ENCODE data around the gene PLEKHS1. TPM values are rescaled to one million over a fixed set of nuclear protein-coding genes. Genes with fewer than 3 reads are reported as not detected.

Gene PLEKHS1
- total RNA-seq, 6 donors from 2014 or later, result 0.14 to 36.7 (median 3.5) TPM

DNA sequence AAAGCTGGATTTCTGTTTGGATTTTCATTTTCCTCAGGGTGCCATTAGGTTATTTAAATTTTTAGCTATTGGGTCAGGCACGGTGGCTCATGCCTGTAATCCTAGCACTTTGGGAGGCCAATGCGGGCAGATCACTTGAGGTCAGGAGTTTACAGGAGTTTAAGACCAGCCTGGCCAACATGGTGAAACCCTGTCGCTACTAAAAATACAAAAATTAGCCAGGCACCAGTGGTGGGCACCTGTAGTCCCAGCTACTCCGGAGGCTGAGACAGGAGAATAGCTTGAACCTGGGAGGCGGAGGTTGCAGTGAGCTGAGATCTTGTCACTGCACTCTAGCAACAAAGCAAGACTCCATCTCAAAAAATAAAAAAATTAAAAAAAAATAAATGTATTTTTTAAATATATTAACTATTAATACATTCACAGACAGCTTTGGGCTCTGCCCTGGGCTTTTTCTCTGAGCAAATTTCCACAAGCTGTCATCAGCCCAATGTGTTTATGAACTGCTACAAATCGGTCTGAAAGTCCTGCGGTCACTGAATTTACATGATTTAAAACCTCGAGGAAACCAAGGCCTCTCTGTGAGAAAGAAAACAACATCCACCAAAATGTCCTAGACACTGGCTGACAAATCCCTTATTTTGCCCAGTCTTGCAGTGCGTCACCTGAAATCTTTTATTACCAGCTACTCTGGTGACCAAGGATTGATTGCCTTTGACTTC lies 19.2 kb upstream of the PLEKHS1 start:
- no peak overlapping the region for H3K4me3 ChIP-seq
- no peaks in the 10 kb centered on the region for H3K9me3 ChIP-seq
- DNase-seq (no peak), ATAC-seq (ENCODE audit: low FRiP score in 2 of 2) (no peak)
- no peaks in the 10 kb centered on the region for H3K27me3 ChIP-seq
- WGBS, 2 donors, result 90% methylated on average over 9 of the region's 9 CpGs
- no peak overlapping the region for H3K27ac ChIP-seq
- H3K4me1 ChIP-seq, result peaks cover 0 to 8% (median 3%) of the 10 kb centered on the region in 4 donors
- TF ChIP-seq, protein P1, sequence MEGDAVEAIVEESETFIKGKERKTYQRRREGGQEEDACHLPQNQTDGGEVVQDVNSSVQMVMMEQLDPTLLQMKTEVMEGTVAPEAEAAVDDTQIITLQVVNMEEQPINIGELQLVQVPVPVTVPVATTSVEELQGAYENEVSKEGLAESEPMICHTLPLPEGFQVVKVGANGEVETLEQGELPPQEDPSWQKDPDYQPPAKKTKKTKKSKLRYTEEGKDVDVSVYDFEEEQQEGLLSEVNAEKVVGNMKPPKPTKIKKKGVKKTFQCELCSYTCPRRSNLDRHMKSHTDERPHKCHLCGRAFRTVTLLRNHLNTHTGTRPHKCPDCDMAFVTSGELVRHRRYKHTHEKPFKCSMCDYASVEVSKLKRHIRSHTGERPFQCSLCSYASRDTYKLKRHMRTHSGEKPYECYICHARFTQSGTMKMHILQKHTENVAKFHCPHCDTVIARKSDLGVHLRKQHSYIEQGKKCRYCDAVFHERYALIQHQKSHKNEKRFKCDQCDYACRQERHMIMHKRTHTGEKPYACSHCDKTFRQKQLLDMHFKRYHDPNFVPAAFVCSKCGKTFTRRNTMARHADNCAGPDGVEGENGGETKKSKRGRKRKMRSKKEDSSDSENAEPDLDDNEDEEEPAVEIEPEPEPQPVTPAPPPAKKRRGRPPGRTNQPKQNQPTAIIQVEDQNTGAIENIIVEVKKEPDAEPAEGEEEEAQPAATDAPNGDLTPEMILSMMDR (IDR thresholded peaks at IDR 0.05), result no peak
- no peak for TF ChIP-seq POLR2A (IDR thresholded peaks at IDR 0.05)
- TF ChIP-seq POLR2AphosphoS5 (IDR thresholded peaks at IDR 0.05), result no peak
- TF ChIP-seq EP300 (IDR thresholded peaks at IDR 0.05), result no peak
- peaks cover 3 to 41% (median 22%) of the 10 kb centered on the region in 4 donors for H3K36me3 ChIP-seq

DNA sequence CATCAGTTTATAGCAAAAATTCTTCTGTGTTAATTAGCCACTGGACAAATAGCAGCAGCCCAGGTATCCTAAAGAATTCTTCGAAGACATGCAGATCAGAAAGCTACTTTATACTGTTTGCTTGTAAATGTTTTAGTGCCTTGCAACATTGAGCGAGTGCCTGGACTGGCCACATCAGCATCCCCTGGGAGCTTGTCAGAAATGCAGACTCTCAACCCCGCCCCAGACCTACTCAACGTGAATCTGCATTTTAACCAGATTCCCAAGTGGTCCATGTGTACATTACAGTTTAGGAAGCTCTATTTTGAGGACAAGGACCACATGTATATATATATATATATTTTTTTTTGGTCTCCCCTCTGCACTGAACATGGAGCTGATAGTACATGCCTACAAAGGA lies 18.5 kb upstream of the PLEKHS1 start:
- TF ChIP-seq POLR2A (IDR thresholded peaks at IDR 0.05), result no peak
- no peak for TF ChIP-seq EP300 (IDR thresholded peaks at IDR 0.05)
- TF ChIP-seq, protein P1 (IDR thresholded peaks at IDR 0.05), result no peak
- TF ChIP-seq POLR2AphosphoS5 (IDR thresholded peaks at IDR 0.05), result no peak
- H3K4me1 ChIP-seq, result peaks cover 0 to 8% (median 3%) of the 10 kb centered on the region in 4 donors
- no peak for ATAC-seq (ENCODE audit: low FRiP score in 2 of 2)

DNA sequence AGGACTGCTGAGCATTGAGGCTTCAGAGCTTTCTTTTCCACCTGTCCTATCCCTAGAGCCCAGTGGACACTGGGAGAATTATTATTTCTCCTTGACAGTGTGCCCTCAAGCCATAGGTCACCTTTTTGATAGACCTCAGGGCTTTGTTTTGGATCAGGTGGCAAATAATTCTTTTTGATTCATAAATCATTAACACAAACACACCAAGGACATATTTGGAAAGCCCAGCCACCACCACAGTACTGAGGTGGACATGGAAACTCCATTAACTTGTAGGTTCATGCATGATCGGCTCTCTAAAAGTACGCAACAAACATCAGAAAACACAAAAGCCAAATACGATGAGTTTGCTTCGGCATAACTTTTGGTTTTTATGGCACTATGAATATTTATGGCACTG lies 17.8 kb upstream of the PLEKHS1 start:
- Histone ChIP-seq H3K27ac (no peak overlapping the region), H3K9me3 (no peaks in the 10 kb centered on the region), H3K36me3 (peaks cover 3 to 30% (median 15%) of the 10 kb centered on the region in 4 donors), H3K4me1 (peaks cover 0 to 8% (median 3%) of the 10 kb centered on the region in 4 donors), H3K27me3 (no peaks in the 10 kb centered on the region), H3K4me3 (no peak overlapping the region)
- TF ChIP-seq, protein P1 (IDR thresholded peaks at IDR 0.05), result no peak
- TF ChIP-seq EP300 (IDR thresholded peaks at IDR 0.05) (no peak), POLR2AphosphoS5 (IDR thresholded peaks at IDR 0.05) (no peak), POLR2A (IDR thresholded peaks at IDR 0.05) (no peak)
- WGBS, 2 donors, result 87 to 98% methylated on average over 4 of the region's 4 CpGs
- no peak for DNase-seq
- no peak for ATAC-seq (ENCODE audit: low FRiP score in 2 of 2)

More for the DNA sequence above, 18.5 kb upstream of the PLEKHS1 start:
- Histone ChIP-seq H3K9me3 (no peaks in the 10 kb centered on the region), H3K36me3 (peaks cover 3 to 36% (median 21%) of the 10 kb centered on the region in 4 donors), H3K4me3 (no peak overlapping the region), H3K27me3 (no peaks in the 10 kb centered on the region), H3K27ac (no peak overlapping the region)
- no peak for DNase-seq
- 76 to 82% methylated on average over 4 of the region's 4 CpGs for WGBS, 2 donors

DNA sequence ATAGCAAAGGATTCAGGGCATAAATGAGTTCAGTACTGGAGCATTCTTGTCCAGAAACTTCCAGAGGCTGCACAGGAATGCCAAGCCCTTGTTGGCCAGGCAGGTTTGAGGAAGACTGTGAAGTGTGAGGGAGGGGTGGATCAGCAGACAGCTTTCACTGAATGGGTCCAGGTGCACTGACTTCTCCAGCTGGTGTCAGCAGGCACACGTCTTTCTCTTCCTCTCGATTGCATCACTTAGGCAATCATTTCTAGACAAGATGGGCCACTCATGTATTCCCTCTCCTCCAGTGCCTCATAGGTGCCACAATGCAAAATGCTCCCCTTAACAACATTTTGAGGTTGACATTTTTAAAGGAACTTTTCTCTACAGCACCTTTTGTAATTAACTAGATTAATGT lies 15.6 kb upstream of the PLEKHS1 start:
- ATAC-seq (ENCODE audit: low FRiP score in 2 of 2) (no peak), DNase-seq (peak in 1 of 2 donors; percentile 44)
- Histone ChIP-seq H3K4me1 (peaks cover 0 to 8% (median 3%) of the 10 kb centered on the region in 4 donors), H3K27ac (no peak overlapping the region), H3K27me3 (no peaks in the 10 kb centered on the region), H3K36me3 (peaks cover 0 to 7% (median 0%) of the 10 kb centered on the region in 4 donors), H3K4me3 (no peak overlapping the region), H3K9me3 (no peaks in the 10 kb centered on the region)
- TF ChIP-seq POLR2A (IDR thresholded peaks at IDR 0.05) (no peak), POLR2AphosphoS5 (IDR thresholded peaks at IDR 0.05) (no peak), EP300 (IDR thresholded peaks at IDR 0.05) (no peak)
- TF ChIP-seq, protein P1 (IDR thresholded peaks at IDR 0.05), result no peak
- WGBS, 2 donors, result 11 to 13% methylated on average over 2 of the region's 2 CpGs
